Measurements from ENCODE around the gene TMPRSS2. TPM values are rescaled to one million over a fixed set of nuclear protein-coding genes. Genes with fewer than 3 reads are reported as not detected.

The TMPRSS2 gene
- total RNA-seq, 1 donor from 2014 or later, result 0.84 TPM

GRCh38 chr21:41428847-41429246, 79.1 kb downstream of the TMPRSS2 start:
- Mint-ChIP-seq H3K27ac (ENCODE audit: unreplicated experiment) (no peak overlapping the region), H3K36me3 (ENCODE audit: low read depth, unreplicated experiment) (peaks cover 30% of the 10 kb centered on the region), H3K27me3 (ENCODE audit: low read depth, unreplicated experiment) (peaks cover 2% of the 10 kb centered on the region), H3K9me3 (ENCODE audit: unreplicated experiment) (no peaks in the 10 kb centered on the region), H3K4me3 (ENCODE audit: unreplicated experiment) (peak overlapping the region; percentile 91), H3K4me1 (ENCODE audit: low read depth, unreplicated experiment) (peaks cover 32% of the 10 kb centered on the region)
- H3K4me1 ChIP-seq (ENCODE audit: insufficient read depth, low read length), result peaks cover 9% of the 10 kb centered on the region
- DNase-seq (ENCODE audit: low read depth) (no peak), FAIRE-seq (no peak)
- peaks cover 10% of the 10 kb centered on the region for H3K27me3 ChIP-seq (ENCODE audit: insufficient read depth, low read length)
- H4K20me1 ChIP-seq (ENCODE audit: insufficient read depth, low read length), result no peaks in the 10 kb centered on the region
- no peaks in the 10 kb centered on the region for H3K9me3 ChIP-seq (ENCODE audit: insufficient read depth, low read depth, low read length)
- no peak overlapping the region for H3K4me3 ChIP-seq (ENCODE audit: insufficient read depth, low read depth, low read length)
- H3K27ac ChIP-seq (ENCODE audit: low read depth, low read length), result no peak overlapping the region
- no peak overlapping the region for H3K4me2 ChIP-seq (ENCODE audit: low read length)
- H2AFZ ChIP-seq (ENCODE audit: low read depth, low read length), result no peak overlapping the region
- no peak overlapping the region for H3K9ac ChIP-seq (ENCODE audit: low read length)
- TF ChIP-seq EZH2 (IDR thresholded peaks at IDR 0.05; ENCODE audit: insufficient read depth, low read length), result no peak
- no peak for TF ChIP-seq CTCF (IDR thresholded peaks at IDR 0.05; ENCODE audit: insufficient read depth, low read depth, low read length)
- H3K79me2 ChIP-seq (ENCODE audit: insufficient read depth, low read length), result no peaks in the 10 kb centered on the region
- no peaks in the 10 kb centered on the region for H3K36me3 ChIP-seq (ENCODE audit: insufficient read depth, low read length)

GRCh38 chr21:41428311-41428710, 79.6 kb downstream of the TMPRSS2 start:
- Mint-ChIP-seq H3K27me3 (ENCODE audit: low read depth, unreplicated experiment) (peaks cover 2% of the 10 kb centered on the region), H3K4me1 (ENCODE audit: low read depth, unreplicated experiment) (peaks cover 31% of the 10 kb centered on the region), H3K4me3 (ENCODE audit: unreplicated experiment) (peak overlapping the region; percentile 91), H3K36me3 (ENCODE audit: low read depth, unreplicated experiment) (peaks cover 27% of the 10 kb centered on the region), H3K9me3 (ENCODE audit: unreplicated experiment) (no peaks in the 10 kb centered on the region), H3K27ac (ENCODE audit: unreplicated experiment) (peak overlapping the region; percentile 1)
- no peaks in the 10 kb centered on the region for H3K79me2 ChIP-seq (ENCODE audit: insufficient read depth, low read length)
- peaks cover 10% of the 10 kb centered on the region for H3K27me3 ChIP-seq (ENCODE audit: insufficient read depth, low read length)
- H3K4me1 ChIP-seq (ENCODE audit: insufficient read depth, low read length), result peaks cover 9% of the 10 kb centered on the region
- no peaks in the 10 kb centered on the region for H4K20me1 ChIP-seq (ENCODE audit: insufficient read depth, low read length)
- no peak overlapping the region for H2AFZ ChIP-seq (ENCODE audit: low read depth, low read length)
- no peaks in the 10 kb centered on the region for H3K9me3 ChIP-seq (ENCODE audit: insufficient read depth, low read depth, low read length)
- no peak overlapping the region for H3K27ac ChIP-seq (ENCODE audit: low read depth, low read length)
- no peak overlapping the region for H3K4me3 ChIP-seq (ENCODE audit: insufficient read depth, low read depth, low read length)
- TF ChIP-seq CTCF (IDR thresholded peaks at IDR 0.05; ENCODE audit: insufficient read depth, low read depth, low read length), result no peak
- no peak for TF ChIP-seq EZH2 (IDR thresholded peaks at IDR 0.05; ENCODE audit: insufficient read depth, low read length)
- no peak overlapping the region for H3K4me2 ChIP-seq (ENCODE audit: low read length)
- no peak for FAIRE-seq
- H3K36me3 ChIP-seq (ENCODE audit: insufficient read depth, low read length), result no peaks in the 10 kb centered on the region
- no peak overlapping the region for H3K9ac ChIP-seq (ENCODE audit: low read length)
- DNase-seq (ENCODE audit: low read depth), result no peak

DNA sequence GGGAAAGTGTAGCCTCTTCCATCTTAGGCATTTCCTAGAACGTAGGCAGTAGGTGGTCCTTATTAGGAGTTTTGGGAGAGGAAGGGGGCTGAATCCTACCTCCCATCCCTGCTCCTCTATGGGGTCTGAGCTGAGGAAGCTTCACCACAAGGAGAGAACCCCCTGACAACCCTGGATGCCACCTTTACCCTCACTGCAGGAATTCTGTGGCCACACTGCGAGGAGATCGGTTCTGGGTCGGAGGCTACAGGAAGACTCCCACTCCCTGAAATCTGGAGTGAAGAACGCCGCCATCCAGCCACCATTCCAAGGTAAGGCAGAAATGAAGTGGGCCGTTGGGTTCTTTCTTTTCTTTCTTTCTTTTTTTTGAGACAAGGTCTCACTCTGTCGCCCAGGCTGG, 80.4 kb downstream of the TMPRSS2 start:
- Histone ChIP-seq H3K4me1 (ENCODE audit: insufficient read depth, low read length) (peaks cover 9% of the 10 kb centered on the region), H3K9me3 (ENCODE audit: insufficient read depth, low read depth, low read length) (no peaks in the 10 kb centered on the region), H3K36me3 (ENCODE audit: insufficient read depth, low read length) (no peaks in the 10 kb centered on the region), H4K20me1 (ENCODE audit: insufficient read depth, low read length) (no peaks in the 10 kb centered on the region), H3K9ac (ENCODE audit: low read length) (no peak overlapping the region), H3K4me2 (ENCODE audit: low read length) (no peak overlapping the region), H3K27me3 (ENCODE audit: insufficient read depth, low read length) (peaks cover 10% of the 10 kb centered on the region), H2AFZ (ENCODE audit: low read depth, low read length) (no peak overlapping the region), H3K4me3 (ENCODE audit: insufficient read depth, low read depth, low read length) (no peak overlapping the region), H3K79me2 (ENCODE audit: insufficient read depth, low read length) (no peaks in the 10 kb centered on the region), H3K27ac (ENCODE audit: low read depth, low read length) (no peak overlapping the region)
- Mint-ChIP-seq H3K27ac (ENCODE audit: unreplicated experiment) (peak overlapping the region; percentile 84), H3K27me3 (ENCODE audit: low read depth, unreplicated experiment) (peaks cover 2% of the 10 kb centered on the region), H3K36me3 (ENCODE audit: low read depth, unreplicated experiment) (peaks cover 22% of the 10 kb centered on the region), H3K4me3 (ENCODE audit: unreplicated experiment) (peak overlapping the region; percentile 91), H3K4me1 (ENCODE audit: low read depth, unreplicated experiment) (peaks cover 31% of the 10 kb centered on the region), H3K9me3 (ENCODE audit: unreplicated experiment) (no peaks in the 10 kb centered on the region)
- TF ChIP-seq CTCF (IDR thresholded peaks at IDR 0.05; ENCODE audit: insufficient read depth, low read depth, low read length) (no peak), EZH2 (IDR thresholded peaks at IDR 0.05; ENCODE audit: insufficient read depth, low read length) (no peak)
- DNase-seq (ENCODE audit: low read depth) (no peak), FAIRE-seq (no peak)
